Measurements from ENCODE around the gene EIF4G2. TPM values are rescaled to one million over a fixed set of nuclear protein-coding genes. Genes with fewer than 3 reads are reported as not detected.

EIF4G2 gene
- total and polyA plus RNA-seq, 2 of the 8 experiments (the other 6 are each of a cell fraction or from before 2014, with no cell fraction given): 438 to 964 TPM

GRCh38 chr11:10796191-10796590 is 12.5 kb downstream of the EIF4G2 start:
- H3K4me1 ChIP-seq (replicated peaks in 1 of 4; ENCODE audit: control insufficient read depth in 3 of 4, insufficient read depth in 4 of 4, low read length in 3 of 4): peaks cover 0 to 5% (median 2%) of the 10 kb centered on the region in 4 experiments; a peak in 2 of 7 replicates
- H4K20me1 ChIP-seq (replicated peaks in 1 of 2; ENCODE audit: control insufficient read depth in 1 of 2, insufficient read depth in 2 of 2, low read length in 2 of 2): peaks cover 2 to 5% of the 10 kb centered on the region in 2 experiments
- no peaks in the 10 kb centered on the region for H3K79me2 ChIP-seq (ENCODE audit: control insufficient read depth in 1 of 2, insufficient read depth in 2 of 2, low read length in 2 of 2)
- H2BK5ac ChIP-seq (ENCODE audit: low read depth, low read length): no peak overlapping the region
- DNase-seq (ENCODE audit: low read depth in 1 of 2, low spot score in 2 of 2): no peak
- H3K4me2 ChIP-seq (ENCODE audit: insufficient read depth in 1 of 2, low read depth in 2 of 2, low read length in 2 of 2): no peak overlapping the region
- H2BK20ac ChIP-seq (ENCODE audit: low read length): no peak overlapping the region
- H3K9me3 ChIP-seq (ENCODE audit: insufficient read depth in 2 of 2, low read depth in 1 of 2, low read length in 1 of 2): no peaks in the 10 kb centered on the region
- no peak overlapping the region for H3K56ac ChIP-seq (replicated peaks; ENCODE audit: insufficient read length, low read depth, low read length)
- H3K79me1 ChIP-seq (ENCODE audit: low read depth, low read length): no peaks in the 10 kb centered on the region
- H2BK120ac ChIP-seq (replicated peaks; ENCODE audit: low read depth, low read length): no peak overlapping the region
- H3K9ac ChIP-seq (replicated peaks in 1 of 4; ENCODE audit: extremely low read depth in 1 of 4, low read depth in 3 of 4, low read length in 3 of 4): no peak overlapping the region
- no peak overlapping the region for H3K23ac ChIP-seq (ENCODE audit: insufficient read length)
- H2AK5ac ChIP-seq (ENCODE audit: low read depth, low read length): no peak overlapping the region
- H3K18ac ChIP-seq (ENCODE audit: extremely low read depth, low read length): no peak overlapping the region
- peaks cover 37 to 53% (median 50%) of the 10 kb centered on the region in 4 experiments for H3K36me3 ChIP-seq (ENCODE audit: control insufficient read depth in 2 of 4, insufficient read depth in 4 of 4, low read length in 3 of 4)
- no peak overlapping the region for H3K27ac ChIP-seq (ENCODE audit: low read depth, low read length)
- H3K27me3 ChIP-seq (replicated peaks in 1 of 4; ENCODE audit: control insufficient read depth in 3 of 4, extremely low read depth in 1 of 4, insufficient read depth in 3 of 4, low read length in 3 of 4): peaks cover 0 to 2% (median 0%) of the 10 kb centered on the region in 4 experiments; a peak in 2 of 7 replicates
- no peak overlapping the region for H2BK15ac ChIP-seq (ENCODE audit: low read length)
- H4K5ac ChIP-seq (ENCODE audit: insufficient read length, low read depth, low read length): no peak overlapping the region
- H3K4me3 ChIP-seq (ENCODE audit: extremely low read depth in 1 of 4, insufficient read depth in 2 of 4, low read depth in 3 of 4, low read length in 4 of 4): no peak overlapping the region
- H4K91ac ChIP-seq (replicated peaks; ENCODE audit: insufficient read length, low read length): no peak overlapping the region
- FAIRE-seq: no peak
- no peak overlapping the region for H2AFZ ChIP-seq (ENCODE audit: low read length)
- ChIA-PET CTCF (ENCODE audit: partially characterized antibody) (interaction anchor here (0.6 to 1.9 kb wide), 5 partner anchors 9 to 373 kb away, joined by 3 to 6 read pairs (median 3); no protein-coding TSS in a partner anchor), POLR2A (ENCODE audit: partially characterized antibody) (interaction anchor here (0.8 to 28.5 kb wide), 20 partner anchors 10 to 220 kb away, joined by 3 to 595 read pairs (median 4); partner anchors contain the start of genes EIF4G2 and ZBED5)
- no peak overlapping the region for H4K8ac ChIP-seq (ENCODE audit: extremely low read depth, insufficient read depth, low read length)
- H3K4ac ChIP-seq (replicated peaks; ENCODE audit: insufficient read length, low read depth, low read length): no peak overlapping the region
- no peaks in the 10 kb centered on the region; the same call in 1 of the 2 replicates for H3K23me2 ChIP-seq (ENCODE audit: low read depth, low read length)
- no peak overlapping the region for H2BK12ac ChIP-seq (ENCODE audit: low read depth, low read length)
- WGBS, 2 experiments (ENCODE audit: extremely low coverage in 1 of 2, insufficient coverage in 1 of 2, insufficient read length in 1 of 2, insufficient replicate concordance in 2 of 2, low coverage in 1 of 2, low lambda C conversion rate in 2 of 2, missing lambda C conversion rate in 1 of 2): 88% methylated on average over 2 of the region's 2 CpGs; no CpG with 5 or more reads in 1 of the 2 experiments
- no peak overlapping the region for H3K14ac ChIP-seq (ENCODE audit: insufficient read length)
- TF ChIP-seq YY1 (IDR thresholded peaks at IDR 0.05; ENCODE audit: low read depth, low read length): no peak

Measured in H1 (cell line).